Subcutaneous abdominal adipose tissue (tissue), 5 donors: ENCODE data around the gene MYO1E.

ENCODE experiments used
- H3K27ac ChIP-seq: one replicate; pipeline ENCODE4 v1.7.0; 2013; ENCODE audit warnings: low read depth, mild to moderate bottlenecking, inconsistent platforms, low read length, moderate library complexity
- H3K27me3 ChIP-seq, 5 donors: one replicate each; pipeline ENCODE4 v1.7.0; 2013; ENCODE audit warnings: low read length in 5 of 5, inconsistent platforms in 1 of 5; ENCODE audit not compliant: control insufficient read depth in 5 of 5, insufficient read depth in 4 of 5
- H3K36me3 ChIP-seq, 5 donors: one replicate each; pipeline ENCODE4 v1.7.0; 2013; ENCODE audit warnings: low read length in 5 of 5; ENCODE audit not compliant: control insufficient read depth in 5 of 5, insufficient read depth in 5 of 5
- H3K4me1 ChIP-seq, 5 donors: one replicate each; pipeline ENCODE4 v1.7.0; 2013; ENCODE audit warnings: low read length in 5 of 5, mild to moderate bottlenecking in 3 of 5, moderate library complexity in 1 of 5; ENCODE audit not compliant: control insufficient read depth in 5 of 5, insufficient read depth in 5 of 5
- H3K4me3 ChIP-seq, 5 donors: one replicate each; pipeline ENCODE4 v1.7.0; 2013; ENCODE audit warnings: low read length in 5 of 5, low read depth in 1 of 5
- H3K9ac ChIP-seq, 5 donors: one replicate each; pipeline ENCODE4 v1.7.0; 2013; ENCODE audit warnings: low read length in 5 of 5, mild to moderate bottlenecking in 4 of 5, moderate library complexity in 3 of 5
- H3K9me3 ChIP-seq, 5 donors: one replicate each; pipeline ENCODE4 v1.7.0; 2013; ENCODE audit warnings: low read length in 5 of 5; ENCODE audit not compliant: control insufficient read depth in 5 of 5
- donor health status: healthy.
- donor health status: healthy.
- donor health status: healthy.
- donor health status: healthy.
- donor health status: healthy.

The MYO1E gene

GRCh38 chr15:59299929-59300617 lies 72.6 kb downstream of the MYO1E start:
- Histone ChIP-seq H3K9ac (peak overlapping the region in 1 of 5 donors; percentile 43), H3K9me3 (no peaks in the 10 kb centered on the region), H3K4me3 (peak overlapping the region in 4 of 5 donors; percentile 24 to 48 (median 41)), H3K36me3 (no peaks in the 10 kb centered on the region), H3K4me1 (peaks cover 4 to 52% (median 31%) of the 10 kb centered on the region in 5 donors), H3K27ac (peak overlapping the region; percentile 58), H3K27me3 (no peaks in the 10 kb centered on the region)

GRCh38 chr15:59298854-59299250 lies 73.8 kb downstream of the MYO1E start:
- Histone ChIP-seq H3K4me3 (no peak overlapping the region), H3K9me3 (no peaks in the 10 kb centered on the region), H3K36me3 (no peaks in the 10 kb centered on the region), H3K4me1 (peaks cover 4 to 54% (median 35%) of the 10 kb centered on the region in 5 donors), H3K27me3 (no peaks in the 10 kb centered on the region), H3K9ac (no peak overlapping the region), H3K27ac (peak overlapping the region; percentile 24)

- H3K36me3 ChIP-seq = no peaks in the 10 kb centered on the region
- H3K27ac ChIP-seq = peak overlapping the region; percentile 24
- no peak overlapping the region for H3K4me3 ChIP-seq
- no peaks in the 10 kb centered on the region for H3K9me3 ChIP-seq
- peaks cover 4 to 54% (median 35%) of the 10 kb centered on the region in 5 donors for H3K4me1 ChIP-seq
- no peak overlapping the region for H3K9ac ChIP-seq
- no peaks in the 10 kb centered on the region for H3K27me3 ChIP-seq
Observed at GRCh38 chr15:59298225-59298853, 74.3 kb downstream of the MYO1E start.

GRCh38 chr15:59296181-59296617 lies 76.5 kb downstream of the MYO1E start:
- Histone ChIP-seq H3K4me3 (peak overlapping the region in 1 of 5 donors; percentile 3), H3K9me3 (no peaks in the 10 kb centered on the region), H3K27ac (peak overlapping the region; percentile 49), H3K4me1 (peaks cover 4 to 68% (median 35%) of the 10 kb centered on the region in 5 donors), H3K36me3 (no peaks in the 10 kb centered on the region), H3K27me3 (no peaks in the 10 kb centered on the region), H3K9ac (peak overlapping the region in 1 of 5 donors; percentile 5)

GRCh38 chr15:59295261-59296001 lies 77.2 kb downstream of the MYO1E start:
- H3K27me3 ChIP-seq = no peaks in the 10 kb centered on the region
- H3K4me1 ChIP-seq = peaks cover 4 to 67% (median 29%) of the 10 kb centered on the region in 5 donors
- H3K4me3 ChIP-seq = peak overlapping the region in 3 of 5 donors; percentile 1 to 29 (median 12)
- H3K27ac ChIP-seq = peak overlapping the region; percentile 49
- H3K9me3 ChIP-seq = no peaks in the 10 kb centered on the region
- H3K36me3 ChIP-seq = no peaks in the 10 kb centered on the region
- H3K9ac ChIP-seq = peak overlapping the region in 2 of 5 donors; percentile 5 to 7

GRCh38 chr15:59294574-59295260 lies 78.0 kb downstream of the MYO1E start:
- no peaks in the 10 kb centered on the region for H3K9me3 ChIP-seq
- peak overlapping the region in 3 of 5 donors; percentile 1 to 29 (median 12) for H3K4me3 ChIP-seq
- H3K27me3 ChIP-seq = no peaks in the 10 kb centered on the region
- peak overlapping the region in 1 of 5 donors; percentile 7 for H3K9ac ChIP-seq
- peaks cover 4 to 61% (median 23%) of the 10 kb centered on the region in 5 donors for H3K4me1 ChIP-seq
- H3K36me3 ChIP-seq = no peaks in the 10 kb centered on the region
- peak overlapping the region; percentile 49 for H3K27ac ChIP-seq

GRCh38 chr15:59292442-59293151 lies 80.1 kb downstream of the MYO1E start:
- no peaks in the 10 kb centered on the region for H3K27me3 ChIP-seq
- H3K27ac ChIP-seq = peak overlapping the region; percentile 69
- H3K9me3 ChIP-seq = no peaks in the 10 kb centered on the region
- no peaks in the 10 kb centered on the region for H3K36me3 ChIP-seq
- no peak overlapping the region for H3K4me3 ChIP-seq
- peaks cover 4 to 51% (median 23%) of the 10 kb centered on the region in 5 donors for H3K4me1 ChIP-seq
- no peak overlapping the region for H3K9ac ChIP-seq

- H3K4me3 ChIP-seq = no peak overlapping the region
- no peaks in the 10 kb centered on the region for H3K36me3 ChIP-seq
- H3K9ac ChIP-seq = no peak overlapping the region
- no peaks in the 10 kb centered on the region for H3K27me3 ChIP-seq
- no peak overlapping the region for H3K27ac ChIP-seq
- H3K9me3 ChIP-seq = no peaks in the 10 kb centered on the region
- peaks cover 1 to 46% (median 19%) of the 10 kb centered on the region in 5 donors for H3K4me1 ChIP-seq
Observed at GRCh38 chr15:59291213-59291549, 81.5 kb downstream of the MYO1E start.
